HG02884 (cell line): Measurements from ENCODE around the gene DNAH11.
"Not testable (repeated sequence)": the region's sequence is repeated elsewhere in the genome, so short reads cannot be mapped to it uniquely, and the experiment has no call there.

Experiments used
- ATAC-seq: cut with Tn5 transposase; IDR thresholded peaks from one replicate; pipeline ENCODE4 v1.9.1; 2021; ENCODE audit warnings: mild to moderate bottlenecking, moderate library complexity; ENCODE audit not compliant: unreplicated experiment

DNAH11 gene

GRCh38 chr7:21867816-21868575 is 325.2 kb downstream of the DNAH11 start:
- no peak for ATAC-seq

GRCh38 chr7:21868576-21868850 is 325.7 kb downstream of the DNAH11 start:
- no peak for ATAC-seq

GRCh38 chr7:21869785-21870402 is 327.1 kb downstream of the DNAH11 start:
- no peak for ATAC-seq

GRCh38 chr7:21883069-21883468 is 340.2 kb downstream of the DNAH11 start:
- no peak for ATAC-seq

GRCh38 chr7:21883501-21883900 is 340.7 kb downstream of the DNAH11 start:
- not testable (repeated sequence) for ATAC-seq

GRCh38 chr7:21884496-21884895 is 341.7 kb downstream of the DNAH11 start:
- ATAC-seq, result no peak

- ATAC-seq, result no peak
Measured at GRCh38 chr7:21886396-21886795, 343.6 kb downstream of the DNAH11 start.

- ATAC-seq, result no peak
Measured at GRCh38 chr7:21887353-21887752, 344.5 kb downstream of the DNAH11 start.

GRCh38 chr7:21887779-21888178 is 344.9 kb downstream of the DNAH11 start:
- no peak for ATAC-seq

- no peak for ATAC-seq
Measured at GRCh38 chr7:21891291-21891690, 348.5 kb downstream of the DNAH11 start.

- no peak for ATAC-seq
Measured at GRCh38 chr7:21893401-21893800, 350.6 kb downstream of the DNAH11 start.

GRCh38 chr7:21898265-21898930 is 355.6 kb downstream of the DNAH11 start:
- ATAC-seq, result peak; percentile 92

- ATAC-seq, result no peak
Measured at GRCh38 chr7:21902240-21902639, 359.4 kb downstream of the DNAH11 start.

- ATAC-seq, result no peak
Measured at GRCh38 chr7:21903020-21903786, 360.4 kb downstream of the DNAH11 start.

- ATAC-seq, result no peak
Measured at GRCh38 chr7:21908746-21909145, 365.9 kb downstream of the DNAH11 start.

GRCh38 chr7:21910253-21910652 is 367.4 kb downstream of the DNAH11 start:
- no peak for ATAC-seq

- no peak for ATAC-seq
Measured at GRCh38 chr7:21911341-21911875, 368.6 kb downstream of the DNAH11 start.

- ATAC-seq, result no peak
Measured at GRCh38 chr7:21912305-21912704, 369.5 kb downstream of the DNAH11 start.

- no peak for ATAC-seq
Measured at GRCh38 chr7:21912931-21913780, 370.3 kb downstream of the DNAH11 start.

- no peak for ATAC-seq
Measured at GRCh38 chr7:21914671-21915070, 371.8 kb downstream of the DNAH11 start.
